Measurements from ENCODE around the gene EPN2. TPM values are rescaled to one million over a fixed set of nuclear protein-coding genes. Genes with fewer than 3 reads are reported as not detected.

The EPN2 gene
- total RNA-seq, 3 donors from 2014 or later (not counting 1 experiment from before 2014, with no cell fraction given): 2.0 to 13.8 (median 4.9) TPM

- Mint-ChIP-seq H3K27ac (no peak overlapping the region), H3K4me3 (no peak overlapping the region), H3K9me3 (no peaks in the 10 kb centered on the region), H3K4me1 (peaks cover 5 to 8% of the 10 kb centered on the region in 2 donors), H3K36me3 (no peaks in the 10 kb centered on the region), H3K27me3 (ENCODE audit: low read depth in 2 of 2) (peaks cover 0 to 5% of the 10 kb centered on the region in 2 donors)
- no peak overlapping the region for H3K4me3 ChIP-seq (ENCODE audit: low read length)
- 93% methylated on average over 2 of the region's 3 CpGs for WGBS (ENCODE audit: insufficient coverage)
- H3K4me1 ChIP-seq (ENCODE audit: control insufficient read depth, insufficient read depth, low read length): peaks cover 7% of the 10 kb centered on the region
- no peaks in the 10 kb centered on the region for H3K36me3 ChIP-seq (ENCODE audit: control insufficient read depth, insufficient read depth, low read length)
- DNase-seq (no peak), ATAC-seq (no peak)
- no peak for TF ChIP-seq CTCF (IDR thresholded peaks at IDR 0.05)
- intact Hi-C loops (cut with micrococcal nuclease): no loop called here
- no peak overlapping the region for H3K27ac ChIP-seq (ENCODE audit: low read length)
- H3K27me3 ChIP-seq (ENCODE audit: control insufficient read depth, insufficient read depth, low read length): no peaks in the 10 kb centered on the region
- no peaks in the 10 kb centered on the region for H3K9me3 ChIP-seq (ENCODE audit: control insufficient read depth, insufficient read depth, low read length)
These were observed 57.3 kb downstream of the EPN2 start for GRCh38 chr17:19294443-19294842.

- ATAC-seq (no peak), DNase-seq (no peak)
- Mint-ChIP-seq H3K36me3 (no peaks in the 10 kb centered on the region), H3K27ac (no peak overlapping the region), H3K9me3 (no peaks in the 10 kb centered on the region), H3K4me3 (no peak overlapping the region), H3K4me1 (no peaks in the 10 kb centered on the region), H3K27me3 (ENCODE audit: low read depth in 2 of 2) (peaks cover 0 to 10% of the 10 kb centered on the region in 2 donors)
- no peak for TF ChIP-seq CTCF (IDR thresholded peaks at IDR 0.05)
- Histone ChIP-seq H3K4me1 (ENCODE audit: control insufficient read depth, insufficient read depth, low read length) (no peaks in the 10 kb centered on the region), H3K4me3 (ENCODE audit: low read length) (no peak overlapping the region), H3K36me3 (ENCODE audit: control insufficient read depth, insufficient read depth, low read length) (no peaks in the 10 kb centered on the region), H3K27ac (ENCODE audit: low read length) (no peak overlapping the region), H3K9me3 (ENCODE audit: control insufficient read depth, insufficient read depth, low read length) (no peaks in the 10 kb centered on the region), H3K27me3 (ENCODE audit: control insufficient read depth, insufficient read depth, low read length) (no peaks in the 10 kb centered on the region)
- intact Hi-C loops (cut with micrococcal nuclease): no loop called here
- WGBS (ENCODE audit: insufficient coverage): 92% methylated on average over 7 of the region's 8 CpGs
These were observed 58.4 kb downstream of the EPN2 start for GRCh38 chr17:19295473-19296135.

- H3K36me3 ChIP-seq (ENCODE audit: control insufficient read depth, insufficient read depth, low read length): no peaks in the 10 kb centered on the region
- no peak overlapping the region for H3K4me3 Mint-ChIP-seq
- no peak overlapping the region for H3K27ac ChIP-seq (ENCODE audit: low read length)
- H3K27ac Mint-ChIP-seq: no peak overlapping the region
- ATAC-seq (no peak), DNase-seq (no peak)
- H3K36me3 Mint-ChIP-seq: no peaks in the 10 kb centered on the region
- H3K27me3 Mint-ChIP-seq (ENCODE audit: low read depth in 2 of 2): peaks cover 0 to 10% of the 10 kb centered on the region in 2 donors
- H3K4me3 ChIP-seq (ENCODE audit: low read length): no peak overlapping the region
- TF ChIP-seq CTCF (IDR thresholded peaks at IDR 0.05): no peak
- H3K4me1 Mint-ChIP-seq: no peaks in the 10 kb centered on the region
- 92% methylated on average over 11 of the region's 11 CpGs for WGBS (ENCODE audit: insufficient coverage)
- intact Hi-C loops (cut with micrococcal nuclease): no loop called here
- H3K9me3 ChIP-seq (ENCODE audit: control insufficient read depth, insufficient read depth, low read length): no peaks in the 10 kb centered on the region
- H3K27me3 ChIP-seq (ENCODE audit: control insufficient read depth, insufficient read depth, low read length): no peaks in the 10 kb centered on the region
- no peaks in the 10 kb centered on the region for H3K9me3 Mint-ChIP-seq
- no peaks in the 10 kb centered on the region for H3K4me1 ChIP-seq (ENCODE audit: control insufficient read depth, insufficient read depth, low read length)
These were observed 59.9 kb downstream of the EPN2 start for GRCh38 chr17:19296786-19297778.

Data from natural killer cell (primary cell).